Lung (tissue), 16 donors: ENCODE measurements around the gene LRRC75A. TPM values are rescaled to one million over a fixed set of nuclear protein-coding genes. Genes with fewer than 3 reads are reported as not detected.
A peak's percentile ranks its signal among the peaks of the same experiment; 100 is the strongest.

Source experiments
- ATAC-seq: fragments of 200-7000 bp; cut with Tn5 transposase; one replicate; pipeline ENCODE4 v1.9.1; 2020; ENCODE audit warnings: moderate number of reproducible peaks; ENCODE audit not compliant: insufficient read depth, low FRiP score
- DNase-seq, 3 donors: peaks; one replicate each; pipeline ENCODE4 v3.0.0-alpha.2; 2013 to 2017
- H3K27ac ChIP-seq, 2 donors: one replicate each; pipeline ENCODE4 v1.5.1; 2013; ENCODE audit warnings: mild to moderate bottlenecking in 2 of 2, moderate library complexity in 2 of 2, control low read depth in 1 of 2, inconsistent platforms in 1 of 2, low read depth in 1 of 2, low read length in 1 of 2
- H3K27me3 ChIP-seq, 3 donors: one replicate each; pipeline ENCODE4 v1.5.1; 2013; ENCODE audit warnings: low read length in 2 of 3; ENCODE audit not compliant: control insufficient read depth in 3 of 3, insufficient read depth in 3 of 3
- H3K36me3 ChIP-seq, 4 donors: one replicate each; pipeline ENCODE4 v1.5.1; 2013; ENCODE audit warnings: low read length in 4 of 4, mild to moderate bottlenecking in 1 of 4, moderate library complexity in 1 of 4; ENCODE audit not compliant: control insufficient read depth in 4 of 4, insufficient read depth in 4 of 4
- H3K4me1 ChIP-seq, 5 donors: one replicate each; pipeline ENCODE4 v1.5.1; 2013; ENCODE audit warnings: low read length in 5 of 5, mild to moderate bottlenecking in 2 of 5, moderate library complexity in 1 of 5; ENCODE audit not compliant: control insufficient read depth in 5 of 5, insufficient read depth in 5 of 5
- H3K4me3 ChIP-seq: one replicate; pipeline ENCODE4 v1.5.1; 2013; ENCODE audit warnings: mild to moderate bottlenecking, control low read depth, moderate library complexity
- H3K9ac ChIP-seq, 2 donors: one replicate each; pipeline ENCODE4 v1.5.1; 2013; ENCODE audit warnings: low read length in 2 of 2, control low read depth in 1 of 2; ENCODE audit not compliant: insufficient read depth in 1 of 2
- H3K9me3 ChIP-seq, 4 donors: one replicate each; pipeline ENCODE4 v1.5.1; 2013; ENCODE audit warnings: low read length in 3 of 4, mild to moderate bottlenecking in 1 of 4, moderate library complexity in 1 of 4; ENCODE audit not compliant: control insufficient read depth in 4 of 4, insufficient read depth in 3 of 4
- CTCF ChIP-seq: IDR thresholded peaks from 2 replicates; pipeline ENCODE4 v1.5.1; 2012; ENCODE audit warnings: mild to moderate bottlenecking; ENCODE audit errors: control extremely low read depth, extremely low read depth
- WGBS, 2 donors: extraction: QIAGEN DNeasy Blood & Tissue Kit; methylation state at CpG; one replicate each; pipeline ENCODE4 v1.1.7; 2013; 5-methylcytosine and 5-hydroxymethylcytosine counted together
- long read RNA-seq, 5 donors: transcript quantifications; one replicate each; lab custom pipeline, GENCODE V29; 2026
- polyA plus RNA-seq, 2 donors: library from polyadenylated mRNA; stranded (reverse); fragments of 200-250 nt; gene quantifications; one replicate each; pipeline ENCODE4 v1.2.1, GENCODE V29; 2013
- total RNA-seq, 2 donors: library from RNA; depleted of rRNA in 1 of 2; stranded (reverse); fragments of >200 nt in 1 of 2; gene quantifications; one replicate each; pipeline ENCODE4 v1.2.1, GENCODE V29; 2014 to 2021
- donor health status: control.
- donor health status: control.
- donor health status: Bipolar disorder and iron deficiency.
- donor health status: healthy.
- donor health status: DM: yes; HTN: yes; CAD: no.

Gene LRRC75A
- total RNA-seq = 1 to 10 TPM; 3.3 to 3.4 TPM
- polyA plus RNA-seq = 1 to 10 TPM in 1 of 2 donors, under 1 TPM in 1; 0.68 to 1.6 TPM
- long read RNA-seq, donor 1, partial matches to known transcripts = 0 of 4 reads
- long read RNA-seq, donor 1, other reads (novel, unspliced or antisense) = 0 of 4 reads
- long read RNA-seq, donor 2 = 0 reads
- long read RNA-seq, donor 3, partial matches to known transcripts = 0 of 1 reads
- long read RNA-seq, donor 3, other reads (novel, unspliced or antisense) = 0 of 1 reads
- long read RNA-seq, donor 4 = 0 reads
- long read RNA-seq, donor 5, partial matches to known transcripts = 0 of 3 reads
- long read RNA-seq, donor 5, other reads (novel, unspliced or antisense) = 0 of 3 reads

GRCh38 chr17:16491703-16492612, at the start of gene LRRC75A:
LRRC75A (minus strand) TSS chr17:16492193; CDS start chr17:16491990, 203 bp downstream.
- ATAC-seq (peak; percentile 76), DNase-seq (peak; percentile 69 to 86 (median 78))
- 1% methylated on average over 56 to 134 of the region's 134 CpGs for WGBS, 2 donors
- peaks cover 2 to 3% (median 3%) of the 10 kb centered on the region in 3 donors for H3K27me3 ChIP-seq
- peak within 1 kb of the TSS; percentile 60 for H3K4me3 ChIP-seq
- no peak within 1 kb of the TSS for H3K9ac ChIP-seq
- H3K36me3 ChIP-seq = no peaks in the 10 kb centered on the region
- H3K27ac ChIP-seq = no peak within 1 kb of the TSS
- no peak for TF ChIP-seq CTCF
- peaks cover 0 to 24% (median 8%) of the 10 kb centered on the region in 5 donors for H3K4me1 ChIP-seq
- H3K9me3 ChIP-seq = no peaks in the 10 kb centered on the region

DNA sequence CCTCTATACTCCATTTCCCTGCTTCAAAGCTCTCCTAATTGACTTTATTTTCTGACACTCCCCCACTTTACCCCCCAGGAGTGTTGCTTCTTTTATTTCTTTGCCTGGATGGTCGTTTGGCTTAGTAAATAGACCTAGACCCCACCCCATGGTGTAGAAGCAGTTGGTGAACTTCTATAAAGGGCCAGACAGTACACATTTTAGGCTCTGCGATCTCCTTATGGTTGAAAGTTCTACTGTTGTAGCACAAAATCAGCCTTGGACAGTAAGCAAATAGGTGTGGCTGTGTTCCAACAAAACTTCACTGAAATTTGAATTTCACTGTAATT, 45.1 kb upstream of the LRRC75A start:
- ATAC-seq (no peak), DNase-seq (peak in 1 of 3 donors; percentile 7)
- Histone ChIP-seq H3K27me3 (no peaks in the 10 kb centered on the region), H3K4me3 (no peak overlapping the region), H3K9me3 (peaks cover 0 to 5% (median 0%) of the 10 kb centered on the region in 4 donors), H3K9ac (no peak overlapping the region), H3K36me3 (no peaks in the 10 kb centered on the region), H3K4me1 (no peaks in the 10 kb centered on the region), H3K27ac (peak overlapping the region in 1 of 2 donors; percentile 26)
- 40 to 50% methylated on average over 2 of the region's 2 CpGs for WGBS, 2 donors
- no peak for TF ChIP-seq CTCF

GRCh38 chr17:16534236-16534635, 42.2 kb upstream of the LRRC75A start:
- DNase-seq (no peak), ATAC-seq (no peak)
- H3K4me3 ChIP-seq = no peak overlapping the region
- H3K4me1 ChIP-seq = no peaks in the 10 kb centered on the region
- no peak overlapping the region for H3K9ac ChIP-seq
- WGBS, 2 donors = 88 to 93% methylated on average over 1 of the region's 1 CpG
- H3K27ac ChIP-seq = no peak overlapping the region
- no peak for TF ChIP-seq CTCF
- H3K27me3 ChIP-seq = no peaks in the 10 kb centered on the region
- H3K9me3 ChIP-seq = no peaks in the 10 kb centered on the region
- H3K36me3 ChIP-seq = no peaks in the 10 kb centered on the region
